H1 (cell line): Measurements from ENCODE around the gene FXYD3.

Experiments used
- CTCF ChIP-seq, 3 experiments: IDR thresholded peaks; 1 replicate in 2 of 3; 2 replicates in 1 of 3; pipeline versions ENCODE4 v1.5.1 to v1.6.1; 2011; ENCODE audit warnings: low read length in 3 of 3, mild to moderate bottlenecking in 3 of 3, inconsistent platforms in 2 of 3, low read depth in 1 of 3, moderate library complexity in 1 of 3; ENCODE audit not compliant: insufficient read depth in 1 of 3; ENCODE audit errors: control extremely low read depth in 1 of 3
- EZH2 ChIP-seq: fragments of 200-600 bp; sonication (generic); IDR thresholded peaks from 2 replicates; pipeline ENCODE4 v1.7.1; 2012; ENCODE audit warnings: low read depth, mild to moderate bottlenecking, moderate library complexity, low read length, inconsistent platforms; ENCODE audit not compliant: severe bottlenecking
- FOSL1 ChIP-seq: IDR thresholded peaks from 2 replicates; pipeline ENCODE4 v1.6.1; 2011; ENCODE audit warnings: mild to moderate bottlenecking, low read depth, low read length, moderate library complexity; ENCODE audit not compliant: insufficient read depth
- MAFK ChIP-seq: IDR thresholded peaks from 2 replicates; pipeline ENCODE4 v1.6.1; 2012; ENCODE audit warnings: low read depth, mild to moderate bottlenecking, improper control_type of control experiment, low read length
- POLR2A ChIP-seq, 2 experiments: IDR thresholded peaks; 1 replicate in 1 of 2; 2 replicates in 1 of 2; pipeline ENCODE4 v1.6.1; 2011; ENCODE audit warnings: low read depth in 2 of 2, low read length in 2 of 2, mild to moderate bottlenecking in 2 of 2; ENCODE audit errors: control extremely low read depth in 1 of 2
- RAD21 ChIP-seq, 2 experiments: IDR thresholded peaks in 1 of 2; conservative IDR thresholded peaks in 1 of 2; 2 replicates each; pipeline ENCODE4 v1.6.1; 2011; ENCODE audit warnings: low read depth in 2 of 2, low read length in 2 of 2, improper control_type of control experiment in 1 of 2, inconsistent platforms in 1 of 2, mild to moderate bottlenecking in 1 of 2, moderate library complexity in 1 of 2
- RNF2 ChIP-seq: fragments of 200-900, 300-1000 bp; sonication (generic); IDR thresholded peaks from 2 replicates; pipeline ENCODE4 v1.7.1; 2016; ENCODE audit warnings: borderline replicate concordance, low read depth, mild to moderate bottlenecking, antibody characterized with exemption, low read length; ENCODE audit not compliant: poor library complexity, severe bottlenecking; ENCODE audit errors: missing control alignments
- SP1 ChIP-seq: IDR thresholded peaks from 2 replicates; pipeline ENCODE4 v1.6.1; 2011; ENCODE audit warnings: low read depth, low read length
- TEAD4 ChIP-seq: IDR thresholded peaks from 2 replicates; pipeline ENCODE4 v1.6.1; 2012; ENCODE audit warnings: low read depth, low read length, inconsistent platforms, mixed read lengths
- TF ChIP-seq, protein P1 (sequence below): IDR thresholded peaks from 2 replicates; pipeline ENCODE4 v1.6.1; 2012; ENCODE audit warnings: inconsistent platforms

GRCh38 chr19:35140207-35140961 lies 24.8 kb downstream of the FXYD3 start:
- TF ChIP-seq RAD21 (IDR thresholded peaks at IDR 0.05 in 1 of 2, conservative IDR thresholded peaks at IDR 0.05 in 1 of 2; ENCODE audit: low read depth in 2 of 2, low read length in 2 of 2) (no peak), FOSL1 (no peak), MAFK (no peak), SP1 (no peak), CTCF (IDR thresholded peaks at IDR 0.05; ENCODE audit: control extremely low read depth in 1 of 3, insufficient read depth in 1 of 3, low read depth in 1 of 3, low read length in 3 of 3) (no peak), TEAD4 (no peak), POLR2A (IDR thresholded peaks at IDR 0.05; ENCODE audit: control extremely low read depth in 1 of 2, low read depth in 2 of 2, low read length in 2 of 2) (no peak), EZH2 (no peak), RNF2 (no peak)
- TF ChIP-seq, protein P1, sequence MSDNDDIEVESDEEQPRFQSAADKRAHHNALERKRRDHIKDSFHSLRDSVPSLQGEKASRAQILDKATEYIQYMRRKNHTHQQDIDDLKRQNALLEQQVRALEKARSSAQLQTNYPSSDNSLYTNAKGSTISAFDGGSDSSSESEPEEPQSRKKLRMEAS: no peak
